HEK293T (cell line): Measurements from ENCODE around the gene GNB1L.

ENCODE experiments used
- BHLHE40 ChIP-seq: fragments of 450-650 bp; IDR thresholded peaks from 2 replicates; pipeline ENCODE4 v1.6.1; 2016; ENCODE audit warnings: mild to moderate bottlenecking, moderate library complexity, borderline replicate concordance
- TARDBP ChIP-seq: fragments of 450-650 bp; IDR thresholded peaks from 2 replicates; pipeline ENCODE4 v1.6.1; 2016

DNA sequence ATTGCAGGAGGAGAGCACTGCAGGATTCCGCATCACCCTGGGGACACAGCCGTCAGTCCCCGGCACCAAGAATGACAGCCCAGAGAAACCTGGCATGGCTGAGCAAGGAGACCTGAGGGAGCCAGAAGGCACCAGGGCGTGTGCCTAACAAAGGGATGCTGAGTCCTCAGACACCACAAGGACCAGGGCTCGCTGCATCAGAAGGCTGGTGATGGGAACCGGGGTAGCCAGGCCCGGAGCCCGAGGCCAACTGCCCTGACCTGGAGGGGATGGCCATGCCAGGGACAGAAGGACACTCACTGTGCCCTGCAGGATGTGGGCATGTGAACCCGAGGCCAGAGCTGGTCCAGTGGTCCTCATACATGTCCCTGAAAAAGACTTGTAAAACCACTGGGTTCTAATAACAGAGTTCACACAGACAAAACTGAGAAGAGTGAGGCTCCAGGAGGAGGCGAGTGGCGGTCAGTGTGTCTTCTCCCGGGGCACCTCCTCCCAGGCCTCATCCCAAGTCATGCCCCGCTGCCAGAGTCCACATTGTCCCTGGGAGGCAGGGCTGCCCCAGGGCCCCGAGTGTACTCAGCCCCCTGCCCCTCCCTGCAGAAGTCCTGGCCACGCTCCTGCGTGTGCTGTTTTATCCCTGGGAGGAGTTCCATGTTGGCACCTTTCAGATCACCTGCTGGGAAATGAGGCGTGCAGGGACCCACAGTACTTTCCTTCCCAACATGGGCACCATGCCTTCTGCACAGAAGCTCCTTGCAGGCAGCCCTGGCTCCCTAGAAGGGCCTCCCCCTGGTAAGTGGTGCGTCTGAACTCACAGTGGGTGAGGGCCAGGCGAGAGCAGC lies 51.6 kb downstream of the GNB1L start:
- TF ChIP-seq TARDBP (no peak), BHLHE40 (no peak)
